B cell (primary cell): ENCODE results near the gene CGNL1. TPM values are rescaled to one million over a fixed set of nuclear protein-coding genes. Genes with fewer than 3 reads are reported as not detected.

Experiments
- ATAC-seq: fragments of 200-7000 bp; cut with Tn5 transposase; one replicate; pipeline ENCODE4 v1.10.0; 2021; ENCODE audit warnings: low read depth, mild to moderate bottlenecking, moderate number of reproducible peaks, moderate library complexity
- CTCF ChIA-PET: fragments of 350-600 bp; sonication (Branson Sonifier 250); formaldehyde crosslinking; loops from one replicate; lab custom pipeline; 2021; ENCODE audit warnings: antibody characterized with exemption, inconsistent platforms; lab: Charles Lee
- POLR2A ChIA-PET: fragments of 350-600 bp; sonication (Branson Sonifier 250); formaldehyde crosslinking; loops from one replicate; lab custom pipeline; 2021; ENCODE audit warnings: antibody characterized with exemption; lab: Charles Lee
- DNase-seq: peaks from one replicate; pipeline ENCODE4 v3.0.0; 2013
- H2AFZ ChIP-seq: 2 replicates; pipeline ENCODE4 v1.6.1; 2012; ENCODE audit warnings: mild to moderate bottlenecking, low read depth, low read length; ENCODE audit not compliant: insufficient read depth, poor library complexity, severe bottlenecking
- H3K27ac ChIP-seq, 2 donors: 1 replicate in 1 of 2; 2 replicates in 1 of 2; pipeline ENCODE4 v1.5.1; 2012 to 2013; ENCODE audit warnings: low read length in 2 of 2, mild to moderate bottlenecking in 2 of 2, moderate library complexity in 1 of 2
- H3K27me3 ChIP-seq, 4 experiments: fragments of 200-600 bp in 1 of 4; sonication (generic) in 1 of 4; replicated peaks in 1 of 4; 1 replicate in 2 of 4; 2 replicates in 2 of 4; pipeline versions ENCODE4 v1.6.1 to v1.7.0; 2013 to 2016; ENCODE audit warnings: low read length in 3 of 4, mild to moderate bottlenecking in 2 of 4, mixed read lengths in 1 of 4, moderate library complexity in 1 of 4; ENCODE audit not compliant: insufficient read depth in 4 of 4, control insufficient read depth in 3 of 4; ENCODE audit errors: control extremely low read depth in 1 of 4
- H3K36me3 ChIP-seq, 2 experiments: replicated peaks in 1 of 2; 1 replicate in 1 of 2; 2 replicates in 1 of 2; pipeline versions ENCODE4 v1.6.1 to v1.7.1; 2013; ENCODE audit warnings: low read length in 1 of 2; ENCODE audit not compliant: insufficient read depth in 2 of 2, control insufficient read depth in 1 of 2; ENCODE audit errors: control extremely low read depth in 1 of 2, extremely low read depth in 1 of 2
- H3K4me1 ChIP-seq, 2 donors: fragments of 200-600 bp in 1 of 2; sonication (generic) in 1 of 2; 1 replicate in 1 of 2; 2 replicates in 1 of 2; pipeline versions ENCODE4 v1.5.1 to v1.6.1; 2013 to 2017; ENCODE audit warnings: low read length in 2 of 2; ENCODE audit not compliant: control insufficient read depth in 2 of 2, insufficient read depth in 2 of 2
- H3K4me2 ChIP-seq: replicated peaks from 2 replicates; pipeline ENCODE3; 2012; ENCODE audit warnings: mild to moderate bottlenecking, low read depth, low read length; ENCODE audit not compliant: poor library complexity, severe bottlenecking
- H3K4me3 ChIP-seq, 5 experiments: fragments of 200-600 bp in 1 of 5; sonication (generic) in 1 of 5; 1 replicate in 3 of 5; 2 replicates in 2 of 5; pipeline versions ENCODE4 v1.5.1 to v1.7.0; 2011 to 2016; ENCODE audit warnings: low read length in 4 of 5, mild to moderate bottlenecking in 4 of 5, low read depth in 2 of 5, control low read depth in 1 of 5, moderate library complexity in 1 of 5; ENCODE audit not compliant: insufficient read depth in 1 of 5; ENCODE audit errors: control extremely low read depth in 1 of 5, extremely low read depth in 1 of 5
- H3K79me2 ChIP-seq: fragments of 200-600 bp; sonication (generic); one replicate; pipeline ENCODE4 v1.6.0; 2016; ENCODE audit warnings: low read length; ENCODE audit not compliant: control insufficient read depth, insufficient read depth
- H3K9ac ChIP-seq: fragments of 200-600 bp; sonication (generic); 2 replicates; pipeline ENCODE4 v1.6.1; 2017; ENCODE audit warnings: mild to moderate bottlenecking, low read length, moderate library complexity
- H3K9me3 ChIP-seq, 3 donors: one replicate each; pipeline versions ENCODE4 v1.6.1 to v1.7.1; 2013; ENCODE audit warnings: low read length in 2 of 3; ENCODE audit not compliant: control insufficient read depth in 2 of 3, insufficient read depth in 1 of 3; ENCODE audit errors: control extremely low read depth in 1 of 3
- H4K20me1 ChIP-seq: 2 replicates; pipeline ENCODE4 v1.6.0; 2012; ENCODE audit warnings: mild to moderate bottlenecking, low read length; ENCODE audit not compliant: insufficient read depth, control insufficient read depth, poor library complexity, severe bottlenecking
- H3K27ac Mint-ChIP-seq: one replicate; pipeline ENCODE4 v1.8.0; 2021; ENCODE audit warnings: mixed read lengths
- H3K27me3 Mint-ChIP-seq: one replicate; pipeline ENCODE4 v1.8.0; 2021; ENCODE audit warnings: mixed read lengths
- H3K4me1 Mint-ChIP-seq: one replicate; pipeline ENCODE4 v1.8.0; 2021; ENCODE audit warnings: mixed read lengths
- H3K4me3 Mint-ChIP-seq: one replicate; pipeline ENCODE4 v1.8.0; 2021; ENCODE audit warnings: mixed read lengths
- H3K9me3 Mint-ChIP-seq: one replicate; pipeline ENCODE4 v1.8.0; 2022; ENCODE audit warnings: mixed read lengths; ENCODE audit not compliant: insufficient read depth
- CTCF ChIP-seq: fragments of 200-600 bp; IDR thresholded peaks from one replicate; pipeline ENCODE4 v1.8.0; 2022; ENCODE audit warnings: antibody characterized with exemption, mild to moderate bottlenecking
- EZH2 ChIP-seq: IDR thresholded peaks from 2 replicates; pipeline ENCODE4 v1.6.1; 2012; ENCODE audit warnings: borderline replicate concordance, low read depth, mild to moderate bottlenecking, moderate library complexity, low read length; ENCODE audit not compliant: insufficient read depth, poor library complexity, severe bottlenecking
- WGBS: methylation state at CpG from one replicate; pipeline ENCODE4 v1.1.5; 2013; ENCODE audit warnings: missing lambda C conversion rate; ENCODE audit not compliant: insufficient coverage; 5-methylcytosine and 5-hydroxymethylcytosine counted together
- intact Hi-C: fragments of 100-400 bp; cut with micrococcal nuclease; formaldehyde crosslinking; loops from one replicate; pipeline ENCODE4 v1.10.0; 2022
- polyA plus RNA-seq: library from polyadenylated mRNA; depleted of rRNA; stranded (reverse); fragments of >200 nt; gene quantifications from 2 replicates; pipeline ENCODE4 v1.2.3, GENCODE V29; 2012
- total RNA-seq, 2 donors: library from RNA; stranded (reverse); fragments of 120-200 nt in 1 of 2; gene quantifications; 1 replicate in 1 of 2; 2 replicates in 1 of 2; pipeline versions ENCODE4 v1.2.3 to v1.2.4, GENCODE V29; 2013 to 2022

CGNL1 gene
- total and polyA plus RNA-seq, 2 donors (not counting 1 experiment from before 2014, with no cell fraction given) = 0.03 to 0.12 TPM

- WGBS = no CpG with 5 or more reads among the region's 2 CpGs
- Mint-ChIP-seq H3K4me3 (no peak overlapping the region), H3K4me1 (peaks cover 23% of the 10 kb centered on the region), H3K9me3 (no peaks in the 10 kb centered on the region), H3K27me3 (peaks cover 3% of the 10 kb centered on the region), H3K27ac (no peak overlapping the region)
- POLR2A ChIA-PET = no interaction called here
- no peak overlapping the region for H3K4me3 ChIP-seq
- no peaks in the 10 kb centered on the region for H3K27me3 ChIP-seq
- no peak overlapping the region for H2AFZ ChIP-seq
- H3K9ac ChIP-seq = no peak overlapping the region
- CTCF ChIA-PET = no interaction called here
- H4K20me1 ChIP-seq = no peaks in the 10 kb centered on the region
- intact Hi-C loops = no loop called here
- no peak for DNase-seq
- H3K9me3 ChIP-seq = peaks cover 0 to 3% (median 0%) of the 10 kb centered on the region in 3 donors
- ATAC-seq = no peak
- TF ChIP-seq EZH2 (no peak), CTCF (no peak)
- H3K79me2 ChIP-seq = no peaks in the 10 kb centered on the region
- H3K27ac ChIP-seq = no peak overlapping the region
- no peaks in the 10 kb centered on the region for H3K36me3 ChIP-seq
- H3K4me2 ChIP-seq = no peak overlapping the region
- peaks cover 11 to 14% of the 10 kb centered on the region in 2 donors for H3K4me1 ChIP-seq
Measured at GRCh38 chr15:57495554-57496165, 119.4 kb downstream of the CGNL1 start.

GRCh38 chr15:57496594-57496945 lies 120.3 kb downstream of the CGNL1 start:
- intact Hi-C loops = no loop called here
- WGBS = 100% methylated on average over 1 of the region's 1 CpG
- peaks cover 11 to 14% of the 10 kb centered on the region in 2 donors for H3K4me1 ChIP-seq
- peaks cover 0 to 3% (median 0%) of the 10 kb centered on the region in 4 experiments for H3K27me3 ChIP-seq
- ATAC-seq (no peak), DNase-seq (no peak)
- H4K20me1 ChIP-seq = no peaks in the 10 kb centered on the region
- no peak overlapping the region for H3K27ac ChIP-seq
- no peak overlapping the region for H3K27ac Mint-ChIP-seq
- peaks cover 0 to 3% (median 0%) of the 10 kb centered on the region in 3 donors for H3K9me3 ChIP-seq
- peaks cover 2% of the 10 kb centered on the region for H3K27me3 Mint-ChIP-seq
- no peak overlapping the region for H3K4me3 Mint-ChIP-seq
- H2AFZ ChIP-seq = no peak overlapping the region
- no peaks in the 10 kb centered on the region for H3K9me3 Mint-ChIP-seq
- no peak overlapping the region for H3K4me3 ChIP-seq
- no peak overlapping the region for H3K9ac ChIP-seq
- H3K79me2 ChIP-seq = no peaks in the 10 kb centered on the region
- no peaks in the 10 kb centered on the region for H3K36me3 ChIP-seq
- TF ChIP-seq CTCF (no peak), EZH2 (no peak)
- peaks cover 23% of the 10 kb centered on the region for H3K4me1 Mint-ChIP-seq
- POLR2A ChIA-PET = no interaction called here
- H3K4me2 ChIP-seq = no peak overlapping the region
- CTCF ChIA-PET = no interaction called here
